GM19351 (cell line): ENCODE results near the gene GAS7.

ENCODE experiments used
- ATAC-seq: cut with Tn5 transposase; IDR thresholded peaks from one replicate; pipeline ENCODE4 v1.9.1; 2021; ENCODE audit warnings: mild to moderate bottlenecking, moderate library complexity; ENCODE audit not compliant: unreplicated experiment

Gene GAS7

GRCh38 chr17:10172778-10173177, 25.6 kb downstream of the GAS7 start:
- ATAC-seq, result no peak

GRCh38 chr17:10172241-10172741, 26.1 kb downstream of the GAS7 start:
- peak; percentile 70 for ATAC-seq

GRCh38 chr17:10171581-10171981, 26.8 kb downstream of the GAS7 start:
- ATAC-seq, result peak; percentile 30

- ATAC-seq, result no peak
Observed at GRCh38 chr17:10171122-10171571, 27.3 kb downstream of the GAS7 start.

GRCh38 chr17:10170233-10170632, 28.2 kb downstream of the GAS7 start:
- ATAC-seq, result no peak

GRCh38 chr17:10169290-10169689, 29.1 kb downstream of the GAS7 start:
- ATAC-seq, result no peak

- no peak for ATAC-seq
Observed at GRCh38 chr17:10166176-10166935, 32.0 kb downstream of the GAS7 start.

GRCh38 chr17:10162096-10162495, 36.3 kb downstream of the GAS7 start:
- ATAC-seq, result peak; percentile 48

GRCh38 chr17:10161386-10161785, 37.0 kb downstream of the GAS7 start:
- ATAC-seq, result no peak

- ATAC-seq, result peak; percentile 86
Observed at GRCh38 chr17:10156948-10157607, 41.3 kb downstream of the GAS7 start.

- ATAC-seq, result no peak
Observed at GRCh38 chr17:10156599-10156947, 41.8 kb downstream of the GAS7 start.

GRCh38 chr17:10156077-10156435, 42.4 kb downstream of the GAS7 start:
- ATAC-seq, result no peak

- ATAC-seq, result no peak
Observed at GRCh38 chr17:10155371-10156076, 42.9 kb downstream of the GAS7 start.

- ATAC-seq, result peak; percentile 35
Observed at GRCh38 chr17:10151667-10152496, 46.5 kb downstream of the GAS7 start.

GRCh38 chr17:10149573-10150399, 48.6 kb downstream of the GAS7 start:
- peak; percentile 76 for ATAC-seq

- ATAC-seq, result no peak
Observed at GRCh38 chr17:10147761-10148415, 50.5 kb downstream of the GAS7 start.

- no peak for ATAC-seq
Observed at GRCh38 chr17:10147040-10147439, 51.4 kb downstream of the GAS7 start.

- ATAC-seq, result no peak
Observed at GRCh38 chr17:10144982-10145381, 53.4 kb downstream of the GAS7 start.

GRCh38 chr17:10144456-10144855, 54.0 kb downstream of the GAS7 start:
- ATAC-seq, result no peak
